ENCODE measurements around the gene PPM1B.
"Not testable (repeated sequence)": the region's sequence is repeated elsewhere in the genome, so short reads cannot be mapped to it uniquely, and the experiment has no call there.

The PPM1B gene

GRCh38 chr2:44164617-44165016 is 4.1 kb upstream of the PPM1B start:
- no peak for DNase-seq

DNA sequence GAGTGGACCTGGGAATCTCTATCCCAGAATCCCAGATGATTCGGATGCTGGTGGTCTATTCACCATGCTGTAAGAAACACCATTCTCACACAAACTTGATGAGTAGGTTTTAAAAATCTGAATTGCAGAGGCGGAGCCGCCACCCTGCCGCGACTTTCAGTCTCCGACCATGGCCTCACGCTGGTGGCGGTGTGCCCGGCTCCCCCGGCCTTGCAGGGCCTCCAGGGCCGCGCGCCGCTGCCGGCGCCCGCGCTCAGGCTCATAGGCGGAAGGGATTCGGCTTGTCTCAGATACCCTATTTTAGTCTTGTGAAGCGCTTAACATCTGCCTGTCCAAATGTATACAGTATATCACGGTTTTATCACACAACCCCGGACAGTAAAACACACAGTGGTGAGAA is 2.6 kb upstream of the PPM1B start:
- DNase-seq, result no peak

DNA sequence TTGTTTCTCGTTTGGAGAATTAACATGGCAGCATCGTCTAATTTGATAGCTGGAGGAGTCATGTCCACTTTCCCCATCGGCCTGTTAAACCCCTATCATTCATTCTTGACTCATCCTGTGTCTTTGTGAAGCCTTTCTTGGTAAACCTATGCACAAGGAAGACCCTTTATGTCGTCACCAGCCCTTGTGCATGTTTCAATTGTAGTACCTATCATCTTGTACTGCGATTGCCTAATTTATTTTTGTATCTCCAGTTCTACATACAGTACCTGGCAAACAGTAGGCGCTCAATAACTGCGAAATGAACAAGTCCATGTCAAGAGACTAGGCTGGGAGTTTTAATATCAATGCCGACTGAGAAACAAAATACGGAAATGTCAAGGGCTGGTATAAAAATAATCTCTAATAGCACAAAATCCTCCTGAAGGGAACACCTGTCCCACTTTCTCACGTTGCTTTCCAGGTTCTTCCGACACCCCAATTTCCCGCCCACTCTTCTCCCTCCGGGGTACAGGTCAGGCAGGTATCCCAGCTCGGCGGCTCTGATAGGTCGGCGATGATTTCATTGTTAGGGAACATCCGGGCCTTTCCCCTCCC is 1.3 kb upstream of the PPM1B start:
- DNase-seq, result no peak

DNA sequence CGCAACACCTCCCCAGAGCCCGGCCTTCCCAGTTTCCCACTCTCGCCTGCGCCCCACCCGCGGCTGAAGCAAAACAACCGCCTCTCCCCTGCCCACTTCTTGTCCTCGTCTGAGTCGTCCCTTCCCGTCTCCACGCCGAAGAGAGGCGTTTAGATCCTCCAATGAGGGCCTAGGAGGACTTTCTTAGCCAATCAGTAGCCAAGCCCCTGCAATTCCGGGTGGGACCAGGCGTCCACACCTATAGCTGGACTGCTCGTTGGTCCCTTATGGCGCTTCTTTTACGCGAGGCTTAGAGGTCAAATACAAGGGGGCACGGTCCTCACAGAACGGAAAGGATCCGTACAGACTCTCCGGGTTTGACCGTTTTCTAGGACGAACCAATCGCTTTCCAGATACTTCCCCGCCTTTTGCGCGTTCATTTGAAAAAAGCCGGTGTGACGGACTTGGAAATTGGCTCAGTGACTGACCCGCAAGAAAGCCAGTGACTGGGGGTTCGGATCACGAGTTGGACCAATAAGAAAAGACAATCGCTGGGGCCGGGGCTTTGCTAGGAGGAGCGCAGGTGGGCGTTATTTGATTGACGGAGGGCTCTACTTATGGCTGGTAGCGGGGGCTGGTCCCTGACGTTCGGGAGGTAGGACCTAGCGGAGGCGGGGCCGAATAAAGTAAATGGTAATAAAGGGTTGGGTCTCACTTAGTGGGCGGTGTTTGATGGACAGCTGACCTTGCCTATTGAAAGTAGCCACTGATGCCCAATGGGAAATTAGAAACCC is 581 bp upstream of the PPM1B start:
- peak; percentile 100 for DNase-seq

DNA sequence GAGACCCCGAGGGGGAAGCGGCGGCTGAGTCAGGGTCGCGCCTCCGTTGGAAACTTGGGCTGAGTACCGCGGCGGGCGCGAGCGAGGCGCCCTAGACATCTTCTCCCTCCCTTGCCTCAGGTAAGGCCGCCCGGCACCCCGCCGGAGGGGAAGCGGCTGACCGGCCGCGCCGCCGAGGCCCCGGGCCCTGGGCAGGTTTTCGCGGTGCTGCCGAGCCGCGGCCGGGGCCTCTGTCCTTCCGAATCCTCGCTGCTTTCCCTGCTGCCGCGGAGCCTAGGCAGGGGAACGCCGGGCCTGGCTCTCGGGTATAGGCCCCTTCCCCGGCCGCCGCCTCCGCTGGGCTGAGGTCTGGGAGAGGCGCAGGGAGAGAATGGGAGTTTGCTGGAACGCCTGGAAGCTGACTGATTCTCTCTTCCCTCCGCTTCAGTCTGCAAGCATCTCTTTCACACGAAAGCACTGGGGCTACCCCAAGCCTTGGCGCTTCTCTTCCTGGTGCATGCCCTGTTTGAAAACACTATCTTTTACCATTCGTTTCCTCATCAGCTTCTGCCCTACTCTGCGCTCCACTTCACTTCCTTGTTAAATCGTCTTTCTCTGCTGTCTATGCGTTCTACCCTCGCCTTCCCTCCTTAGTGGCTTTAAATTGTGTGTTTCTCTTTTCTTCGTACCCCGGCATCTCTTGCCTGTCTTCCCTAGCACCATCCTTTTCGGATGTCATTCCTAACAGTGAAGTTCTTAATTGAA is 652 bp downstream of the PPM1B start:
- no peak for DNase-seq

- DNase-seq, result no peak
Observed at GRCh38 chr2:44170311-44170717, 1.6 kb downstream of the PPM1B start.

GRCh38 chr2:44171018-44171417 is 2.3 kb downstream of the PPM1B start:
- no peak for DNase-seq

DNA sequence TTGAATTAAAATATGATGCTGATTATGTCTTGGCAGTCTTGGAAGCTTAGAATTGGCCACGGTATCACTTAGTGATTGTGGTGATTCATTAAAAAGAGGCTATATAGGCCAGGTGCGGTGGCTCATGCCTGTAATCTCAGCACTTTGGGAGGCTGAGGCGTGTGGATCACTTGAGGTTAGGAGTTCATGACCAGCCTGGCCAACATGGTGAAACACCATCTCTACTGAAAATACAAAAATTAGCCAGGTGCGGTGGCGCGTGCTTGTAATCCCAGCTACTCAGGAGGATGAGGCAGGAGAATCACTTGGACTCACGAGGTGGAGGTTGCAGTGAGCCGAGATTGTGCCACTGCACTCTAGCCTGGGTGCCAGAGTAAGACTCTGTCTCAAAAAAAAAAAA is 2.8 kb downstream of the PPM1B start:
- not testable (repeated sequence) for DNase-seq

- DNase-seq, result no peak
Observed at GRCh38 chr2:44172576-44172975, 3.9 kb downstream of the PPM1B start.

DNA sequence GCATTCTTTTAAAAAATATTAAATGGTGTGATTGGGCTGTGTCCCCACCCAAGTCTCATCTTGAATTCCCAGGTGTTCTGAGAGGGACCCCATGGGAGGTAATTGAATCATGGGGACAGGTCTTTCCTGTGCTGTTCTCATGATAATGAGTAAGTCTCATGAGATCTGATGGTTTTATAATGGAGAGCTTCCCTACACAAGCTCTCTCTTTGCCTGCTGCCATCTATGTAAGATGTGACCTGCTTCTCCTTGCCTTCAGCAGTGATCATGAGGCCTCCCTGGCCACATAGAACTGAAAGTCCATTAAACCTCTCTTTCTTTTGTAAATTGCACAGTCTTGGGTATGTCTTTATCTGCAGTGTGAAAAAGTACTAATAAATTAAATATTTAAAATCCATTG is 10.3 kb downstream of the PPM1B start:
- no peak for DNase-seq

DNA sequence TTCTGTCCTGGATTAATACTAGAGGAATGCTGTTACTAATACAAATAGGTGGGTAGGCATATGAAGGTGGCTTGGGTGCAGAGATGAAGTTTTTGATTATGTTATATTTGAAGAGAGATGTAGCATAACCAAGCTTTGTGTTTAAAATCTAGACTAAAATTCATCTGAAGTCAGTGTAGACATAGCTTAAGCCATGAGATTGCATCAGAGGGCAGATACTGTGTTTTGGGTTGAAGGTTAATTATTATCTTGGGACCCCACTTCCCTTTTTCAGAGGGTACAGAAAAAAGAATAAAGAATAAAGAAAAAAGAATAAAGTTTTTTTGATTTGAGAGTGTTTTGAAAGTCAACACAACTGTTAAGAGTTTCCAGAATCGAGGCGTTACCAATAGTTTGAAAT is 13.0 kb downstream of the PPM1B start:
- no peak for DNase-seq

GRCh38 chr2:44184106-44184505 is 15.4 kb downstream of the PPM1B start:
- DNase-seq, result no peak

GRCh38 chr2:44186810-44187209 is 18.1 kb downstream of the PPM1B start:
- no peak for DNase-seq

DNA sequence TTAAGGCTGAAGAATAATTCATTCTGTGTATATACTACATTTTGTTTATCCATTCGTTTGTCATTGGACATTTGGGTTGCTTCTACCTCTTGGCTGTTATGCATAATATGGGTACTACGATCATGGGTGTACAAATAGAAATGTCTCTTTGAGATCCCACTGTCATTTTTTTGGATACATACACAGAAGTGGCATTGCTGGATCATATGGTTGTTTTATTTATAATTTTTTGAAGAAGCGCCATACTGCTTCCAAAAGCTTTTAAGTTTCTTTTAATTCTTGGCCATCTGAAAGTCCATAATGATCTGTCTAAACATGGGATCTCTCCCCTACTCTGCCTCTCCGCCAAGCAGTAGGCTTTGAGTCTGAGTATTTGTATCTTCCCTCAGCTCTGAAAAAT is 18.6 kb downstream of the PPM1B start:
- no peak for DNase-seq

DNA sequence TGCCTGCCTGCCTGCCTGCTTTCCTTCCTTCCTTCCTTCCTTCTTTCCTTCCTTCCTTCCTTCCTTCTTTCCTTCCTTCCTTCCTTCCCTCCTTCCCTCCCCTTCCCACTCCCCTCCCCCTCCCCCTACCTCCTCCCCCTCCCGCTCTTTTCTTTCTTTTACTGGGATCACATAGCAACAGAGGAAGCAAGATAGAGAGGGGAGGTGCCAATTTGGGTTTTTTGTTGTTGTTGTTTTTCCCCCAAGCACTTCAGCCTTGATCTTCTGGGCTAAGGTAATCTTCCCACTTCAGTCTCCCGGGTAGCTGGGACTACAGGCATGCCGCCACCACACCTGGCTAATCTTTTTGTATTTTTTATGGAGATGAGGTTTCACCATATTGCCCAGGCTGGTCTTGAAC is 20.0 kb downstream of the PPM1B start:
- DNase-seq, result no peak

- DNase-seq, result no peak
Observed at GRCh38 chr2:44189104-44189503, 20.4 kb downstream of the PPM1B start.

- DNase-seq, result no peak
Observed at GRCh38 chr2:44190526-44190925, 21.9 kb downstream of the PPM1B start.

- DNase-seq, result no peak
Observed at GRCh38 chr2:44191739-44192138, 23.1 kb downstream of the PPM1B start.

DNA sequence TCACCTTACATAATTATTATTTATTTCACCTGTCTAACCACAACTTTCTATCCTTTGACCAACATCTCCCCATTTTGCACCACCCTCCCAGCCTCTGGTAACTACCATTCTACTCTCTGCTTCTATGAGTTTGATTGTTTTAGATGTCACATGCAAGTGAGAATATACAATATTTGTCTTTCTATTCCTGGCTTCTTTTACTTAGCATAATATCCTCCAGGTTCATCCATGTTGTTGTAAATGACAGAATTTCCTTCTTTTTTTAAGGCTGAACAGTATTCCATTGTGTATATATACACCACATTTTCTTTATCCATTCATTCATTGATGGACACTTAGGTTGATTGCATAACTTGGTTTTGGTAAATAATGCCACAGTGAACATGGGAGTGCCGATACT is 24.0 kb downstream of the PPM1B start:
- DNase-seq, result no peak

DNA sequence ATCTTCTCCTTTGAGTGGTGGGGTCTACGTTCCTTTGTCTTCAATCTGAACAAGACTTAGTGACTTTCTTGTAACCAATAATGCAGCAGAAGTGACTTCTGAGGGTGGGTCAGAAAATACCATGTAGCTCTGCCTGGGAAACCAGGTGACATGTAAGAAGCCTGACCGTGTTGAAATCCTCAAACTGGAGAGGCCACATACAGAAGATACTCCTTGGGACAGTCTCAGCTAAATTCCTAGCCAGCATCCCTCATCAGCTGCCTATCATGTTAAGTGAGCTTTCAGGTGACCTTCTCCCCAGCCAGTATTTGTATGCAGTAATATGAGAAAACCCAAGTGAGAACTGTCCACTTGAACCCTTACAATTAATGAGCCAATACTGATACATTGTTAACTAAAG is 27.0 kb downstream of the PPM1B start:
- DNase-seq, result no peak

GRCh38 chr2:44197816-44198215 is 29.1 kb downstream of the PPM1B start:
- peak; percentile 31 for DNase-seq

DNA sequence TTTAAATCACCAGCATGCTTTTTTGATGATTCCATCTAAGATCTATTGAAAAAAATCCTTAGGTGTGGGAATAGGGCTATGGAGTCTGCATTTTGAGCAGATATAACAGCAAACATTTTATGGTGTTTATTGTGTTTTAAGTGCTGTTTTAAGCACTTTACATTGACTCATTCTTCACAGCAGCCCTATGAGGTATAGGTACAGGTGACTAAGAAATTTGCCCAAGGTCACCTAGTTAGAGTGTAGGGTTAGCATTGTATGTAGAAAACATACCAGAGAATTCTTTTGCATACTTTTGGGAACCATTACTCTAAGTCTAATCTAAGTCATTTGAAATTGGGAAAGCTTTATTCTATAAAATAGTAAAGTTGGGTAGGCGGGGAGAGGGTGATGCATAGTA is 31.3 kb downstream of the PPM1B start:
- DNase-seq, result no peak

DNA sequence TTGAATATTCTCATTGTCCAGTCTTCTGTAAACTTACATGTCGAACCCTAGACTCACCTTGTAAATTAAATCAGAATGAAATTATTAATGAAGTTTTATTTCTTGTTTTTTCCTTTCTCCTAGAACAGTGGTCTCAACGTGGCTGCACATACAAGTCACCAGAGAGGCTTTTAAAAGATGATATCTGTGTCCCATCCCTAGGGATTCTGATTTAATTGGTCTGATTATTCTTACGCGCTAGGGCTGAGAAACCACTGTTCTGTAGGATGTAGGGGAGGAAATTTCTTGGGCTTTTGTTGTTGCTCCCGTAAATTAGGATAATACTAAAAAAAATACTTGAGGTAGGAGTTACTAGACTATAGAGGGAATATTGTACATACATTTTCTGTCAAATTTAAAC is 32.1 kb downstream of the PPM1B start:
- no peak for DNase-seq

DNA sequence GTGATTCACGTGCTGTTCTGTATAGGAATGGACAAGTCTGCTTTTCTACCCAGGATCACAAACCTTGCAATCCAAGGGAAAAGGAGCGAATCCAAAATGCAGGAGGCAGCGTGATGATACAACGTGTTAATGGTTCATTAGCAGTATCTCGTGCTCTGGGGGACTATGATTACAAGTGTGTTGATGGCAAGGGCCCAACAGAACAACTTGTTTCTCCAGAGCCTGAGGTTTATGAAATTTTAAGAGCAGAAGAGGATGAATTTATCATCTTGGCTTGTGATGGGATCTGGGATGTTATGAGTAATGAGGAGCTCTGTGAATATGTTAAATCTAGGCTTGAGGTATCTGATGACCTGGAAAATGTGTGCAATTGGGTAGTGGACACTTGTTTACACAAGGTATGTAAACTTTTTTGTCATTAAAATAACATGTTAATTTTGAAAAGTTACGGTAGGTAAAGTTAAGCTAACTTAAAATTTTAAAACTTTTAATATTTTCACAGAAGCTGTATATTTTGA is 33.0 kb downstream of the PPM1B start:
- DNase-seq, result no peak

Data from NCI-H446 treated with DMSO at 0.1 percent for 48 hours (cell line).